ENCODE data around the gene CCDC15. TPM values are rescaled to one million over a fixed set of nuclear protein-coding genes. Genes with fewer than 3 reads are reported as not detected.
"Not testable (repeated sequence)": the region's sequence is repeated elsewhere in the genome, so short reads cannot be mapped to it uniquely, and the experiment has no call there.

Gene CCDC15
- total RNA-seq, 2 donors from 2014 or later: 0.99 to 1.6 TPM

GRCh38 chr11:124955035-124955434, 1.0 kb downstream of the CCDC15 start:
- TF ChIP-seq CTCF (IDR thresholded peaks at IDR 0.05) (no peak), POLR2A (IDR thresholded peaks at IDR 0.05) (no peak)
- Histone ChIP-seq H3K9me3 (no peaks in the 10 kb centered on the region), H3K4me3 (no peak overlapping the region), H3K36me3 (replicated peaks in 1 of 2; ENCODE audit: insufficient read depth in 1 of 2, low read depth in 2 of 2) (no peaks in the 10 kb centered on the region), H3K27ac (no peak overlapping the region), H3K4me1 (peaks cover 13% of the 10 kb centered on the region), H3K27me3 (no peaks in the 10 kb centered on the region)
- ATAC-seq (no peak), DNase-seq (no peak)
- intact Hi-C loops (cut with DNase I): loop anchor here (5.0 kb wide), 1 partner anchor 397 kb away; no protein-coding TSS in a partner anchor

GRCh38 chr11:124961972-124962609, 8.1 kb downstream of the CCDC15 start:
- DNase-seq: peak in 1 of 4 donors; percentile 40
- 20 to 21% methylated on average over 5 of the region's 5 CpGs for WGBS, 2 donors

DNA sequence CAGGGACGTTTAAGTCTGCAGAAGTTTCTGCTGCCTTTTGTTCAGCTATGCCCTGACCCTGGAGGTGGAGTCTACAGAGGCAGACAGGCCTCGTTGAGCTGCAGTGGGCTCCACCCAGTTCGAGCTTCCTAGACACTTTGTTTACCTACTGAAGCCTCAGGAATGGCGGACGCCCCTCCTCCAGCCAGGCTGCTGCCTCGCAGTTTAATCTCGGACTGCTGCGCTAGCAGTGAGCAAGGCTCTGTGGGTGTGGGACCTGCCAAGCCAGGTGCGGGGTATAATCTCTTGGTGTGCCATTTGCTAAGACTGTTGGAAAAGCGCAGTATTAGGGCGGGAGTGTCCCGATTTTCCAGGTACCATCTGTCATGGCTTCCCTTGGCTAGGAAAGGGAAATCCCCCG, 14.2 kb downstream of the CCDC15 start:
- ATAC-seq; intact Hi-C loops (cut with DNase I); DNase-seq; H3K36me3 ChIP-seq (replicated peaks in 1 of 2; ENCODE audit: insufficient read depth in 1 of 2, low read depth in 2 of 2); H3K4me3 ChIP-seq; H3K9me3 ChIP-seq; H3K27me3 ChIP-seq; H3K4me1 ChIP-seq; H3K27ac ChIP-seq: not testable (repeated sequence)
- 85 to 90% methylated on average over 13 of the region's 13 CpGs for WGBS, 2 donors

More at GRCh38 chr11:124961972-124962609, 8.1 kb downstream of the CCDC15 start:
- no peaks in the 10 kb centered on the region for H3K4me1 ChIP-seq
- intact Hi-C loops (cut with DNase I): loop anchor here (5.0 kb wide), 1 partner anchor 180 kb away; no protein-coding TSS in a partner anchor
- no peak overlapping the region for H3K27ac ChIP-seq
- no peak overlapping the region for H3K4me3 ChIP-seq
- H3K9me3 ChIP-seq: no peaks in the 10 kb centered on the region
- no peaks in the 10 kb centered on the region for H3K36me3 ChIP-seq (replicated peaks in 1 of 2; ENCODE audit: insufficient read depth in 1 of 2, low read depth in 2 of 2)
- no peaks in the 10 kb centered on the region for H3K27me3 ChIP-seq
- TF ChIP-seq CTCF (IDR thresholded peaks at IDR 0.05): peak; percentile 37 to 87 (median 77)
- TF ChIP-seq POLR2A (IDR thresholded peaks at IDR 0.05): no peak
- peak; percentile 76 for ATAC-seq

DNA sequence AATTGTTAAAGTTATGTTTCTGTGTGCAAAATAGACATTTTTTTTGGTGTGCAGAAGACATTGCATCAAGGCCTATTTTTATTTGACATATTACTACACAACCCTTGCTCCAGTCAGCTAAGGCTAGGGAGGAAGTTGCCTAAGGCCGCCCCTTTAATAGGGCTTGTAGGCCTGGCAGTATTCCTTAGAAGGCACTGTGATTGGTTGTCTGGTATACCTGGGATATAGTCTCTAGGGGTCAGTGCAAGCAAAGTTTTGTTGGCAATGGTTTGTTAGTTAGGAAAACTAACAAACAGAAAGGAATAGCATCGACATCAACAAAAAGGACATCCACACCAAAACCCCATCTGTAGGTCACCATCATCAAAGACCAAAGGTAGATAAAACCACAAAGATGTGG, 16.9 kb downstream of the CCDC15 start:
- Histone ChIP-seq H3K4me1 (no peaks in the 10 kb centered on the region), H3K36me3 (replicated peaks in 1 of 2; ENCODE audit: insufficient read depth in 1 of 2, low read depth in 2 of 2) (no peaks in the 10 kb centered on the region), H3K4me3 (no peak overlapping the region), H3K27me3 (no peaks in the 10 kb centered on the region), H3K27ac (no peak overlapping the region), H3K9me3 (no peaks in the 10 kb centered on the region)
- WGBS, 2 donors: 44 to 78% methylated on average over 2 of the region's 2 CpGs
- TF ChIP-seq CTCF (IDR thresholded peaks at IDR 0.05) (no peak), POLR2A (IDR thresholded peaks at IDR 0.05) (no peak)
- ATAC-seq (no peak), DNase-seq (no peak)
- intact Hi-C loops (cut with DNase I): no loop called here

DNA sequence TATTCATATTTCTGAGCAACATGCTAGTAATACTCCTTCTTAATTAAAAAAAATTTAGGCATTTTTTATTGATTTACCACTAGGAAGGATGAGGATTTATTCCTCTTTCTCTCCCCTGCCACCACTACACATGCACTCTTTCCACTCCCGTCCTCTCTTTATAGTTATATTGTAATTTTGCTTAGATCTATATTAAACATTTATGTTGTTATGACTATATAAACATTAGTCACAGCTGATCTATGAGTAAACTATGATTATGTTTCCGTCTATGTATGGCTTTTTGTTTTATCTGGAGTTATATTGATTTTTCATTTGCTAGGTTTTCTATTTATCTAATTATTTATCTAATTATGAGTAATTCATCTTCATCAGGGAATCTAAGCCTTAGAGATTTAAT, 17.8 kb downstream of the CCDC15 start:
- intact Hi-C loops (cut with DNase I): no loop called here
- Histone ChIP-seq H3K4me1 (no peaks in the 10 kb centered on the region), H3K36me3 (replicated peaks in 1 of 2; ENCODE audit: insufficient read depth in 1 of 2, low read depth in 2 of 2) (no peaks in the 10 kb centered on the region), H3K4me3 (no peak overlapping the region), H3K9me3 (no peaks in the 10 kb centered on the region), H3K27me3 (no peaks in the 10 kb centered on the region), H3K27ac (no peak overlapping the region)
- no peak for ATAC-seq
- 75 to 86% methylated on average over 2 of the region's 2 CpGs for WGBS, 2 donors
- no peak for TF ChIP-seq CTCF (IDR thresholded peaks at IDR 0.05)
- TF ChIP-seq POLR2A (IDR thresholded peaks at IDR 0.05): no peak
- no peak for DNase-seq

Data from body of pancreas (tissue), 4 donors.